Measurements from ENCODE around the gene FBXW8. TPM values are rescaled to one million over a fixed set of nuclear protein-coding genes. Genes with fewer than 3 reads are reported as not detected.

The FBXW8 gene
- total and polyA plus RNA-seq, 2 donors from 2014 or later, result 3.3 to 20.3 TPM

- Histone ChIP-seq H3K27ac (ENCODE audit: low read depth in 2 of 2, low read length in 2 of 2) (no peak overlapping the region), H3K9ac (ENCODE audit: low read length in 3 of 3) (no peak overlapping the region), H3K4me1 (ENCODE audit: control insufficient read depth in 2 of 3, insufficient read depth in 2 of 3, low read depth in 1 of 3, low read length in 3 of 3) (peaks cover 0 to 5% (median 0%) of the 10 kb centered on the region in 3 donors), H3K36me3 (ENCODE audit: control insufficient read depth in 2 of 3, insufficient read depth in 3 of 3, low read length in 3 of 3) (peaks cover 0 to 25% (median 11%) of the 10 kb centered on the region in 3 donors), H3K9me3 (ENCODE audit: control insufficient read depth in 2 of 3, insufficient read depth in 1 of 3, low read length in 3 of 3) (no peaks in the 10 kb centered on the region), H3K4me3 (ENCODE audit: low read length in 3 of 3) (no peak overlapping the region), H3K27me3 (ENCODE audit: control insufficient read depth, insufficient read depth, low read length) (no peaks in the 10 kb centered on the region)
- peak in 1 of 5 donors; percentile 55 for DNase-seq
- no peak for FAIRE-seq
- intact Hi-C loops (cut with DNase I), result loop anchor here (10.0 kb wide), 2 partner anchors 101 to 131 kb away; no protein-coding TSS in a partner anchor
- TF ChIP-seq CTCF (IDR thresholded peaks at IDR 0.05; ENCODE audit: borderline replicate concordance, extremely low read depth, insufficient read depth), result no peak
Measured at GRCh38 chr12:117023998-117024960, 113.5 kb downstream of the FBXW8 start.

- no peak overlapping the region for H3K9ac ChIP-seq (ENCODE audit: low read length in 3 of 3)
- FAIRE-seq, result no peak
- no peaks in the 10 kb centered on the region for H3K27me3 ChIP-seq (ENCODE audit: control insufficient read depth, insufficient read depth, low read length)
- DNase-seq, result peak in 1 of 5 donors; percentile 56
- H3K4me1 ChIP-seq (ENCODE audit: control insufficient read depth in 2 of 3, insufficient read depth in 2 of 3, low read depth in 1 of 3, low read length in 3 of 3), result peaks cover 0 to 5% (median 0%) of the 10 kb centered on the region in 3 donors
- H3K36me3 ChIP-seq (ENCODE audit: control insufficient read depth in 2 of 3, insufficient read depth in 3 of 3, low read length in 3 of 3), result peaks cover 0 to 25% (median 11%) of the 10 kb centered on the region in 3 donors
- no peak for TF ChIP-seq CTCF (IDR thresholded peaks at IDR 0.05; ENCODE audit: borderline replicate concordance, extremely low read depth, insufficient read depth)
- H3K4me3 ChIP-seq (ENCODE audit: low read length in 3 of 3), result no peak overlapping the region
- intact Hi-C loops (cut with DNase I), result loop anchor here (10.0 kb wide), 2 partner anchors 100 to 130 kb away; no protein-coding TSS in a partner anchor
- no peaks in the 10 kb centered on the region for H3K9me3 ChIP-seq (ENCODE audit: control insufficient read depth in 2 of 3, insufficient read depth in 1 of 3, low read length in 3 of 3)
- H3K27ac ChIP-seq (ENCODE audit: low read depth in 2 of 2, low read length in 2 of 2), result no peak overlapping the region
Measured at GRCh38 chr12:117024961-117025480, 114.3 kb downstream of the FBXW8 start.

- no peak for FAIRE-seq
- no peak overlapping the region for H3K27ac ChIP-seq (ENCODE audit: low read depth in 2 of 2, low read length in 2 of 2)
- TF ChIP-seq CTCF (IDR thresholded peaks at IDR 0.05; ENCODE audit: borderline replicate concordance, extremely low read depth, insufficient read depth), result peak; percentile 91
- peak; percentile 84 to 87 (median 87) for DNase-seq
- H3K9me3 ChIP-seq (ENCODE audit: control insufficient read depth in 2 of 3, insufficient read depth in 1 of 3, low read length in 3 of 3), result no peaks in the 10 kb centered on the region
- H3K4me1 ChIP-seq (ENCODE audit: control insufficient read depth in 2 of 3, insufficient read depth in 2 of 3, low read depth in 1 of 3, low read length in 3 of 3), result peaks cover 0 to 5% (median 0%) of the 10 kb centered on the region in 3 donors
- peaks cover 0 to 25% (median 11%) of the 10 kb centered on the region in 3 donors for H3K36me3 ChIP-seq (ENCODE audit: control insufficient read depth in 2 of 3, insufficient read depth in 3 of 3, low read length in 3 of 3)
- H3K9ac ChIP-seq (ENCODE audit: low read length in 3 of 3), result no peak overlapping the region
- intact Hi-C loops (cut with DNase I), result loop anchor here (10.0 kb wide), 2 partner anchors 99 to 129 kb away; no protein-coding TSS in a partner anchor
- no peak overlapping the region for H3K4me3 ChIP-seq (ENCODE audit: low read length in 3 of 3)
- no peaks in the 10 kb centered on the region for H3K27me3 ChIP-seq (ENCODE audit: control insufficient read depth, insufficient read depth, low read length)
Measured at GRCh38 chr12:117025481-117026151, 114.9 kb downstream of the FBXW8 start.

Data from kidney (tissue), 14 donors.